OCI-LY3 (cell line): ENCODE results near the gene HRH3.

Source experiments
- H2AFZ ChIP-seq: fragments of 200-600, 300-600 bp; shearing (Covaris generic); 2 replicates; pipeline ENCODE4 v1.6.0; 2014; ENCODE audit warnings: antibody characterized with exemption, low read depth, low read length
- H3K27ac ChIP-seq: fragments of 200-600, 300-600 bp; sonication (generic); 2 replicates; pipeline ENCODE4 v1.5.1; 2014; ENCODE audit warnings: mild to moderate bottlenecking, low read length, moderate library complexity, mixed read lengths
- H3K27me3 ChIP-seq: fragments of 200-600, 300-600 bp; sonication (generic); 2 replicates; pipeline ENCODE4 v1.6.1; 2014; ENCODE audit warnings: low read depth, low read length, mixed read lengths
- H3K36me3 ChIP-seq: fragments of 200-600, 300-600 bp; sonication (generic); replicated peaks from 2 replicates; pipeline ENCODE3; 2014; ENCODE audit warnings: low read depth, low read length, mixed read lengths
- H3K4me1 ChIP-seq: fragments of 300-600, 200-600 bp; sonication (generic); 2 replicates; pipeline ENCODE4 v1.6.1; 2014; ENCODE audit warnings: low read length, mixed read lengths
- H3K4me2 ChIP-seq: fragments of 200-600, 300-600 bp; sonication (generic); 2 replicates; pipeline ENCODE4 v1.6.1; 2014; ENCODE audit warnings: low read length, mixed read lengths
- H3K4me3 ChIP-seq: fragments of 300-600, 200-600 bp; sonication (generic); 2 replicates; pipeline ENCODE4 v1.5.1; 2014; ENCODE audit warnings: antibody characterized with exemption, mild to moderate bottlenecking, low read length, moderate library complexity
- H3K79me2 ChIP-seq: fragments of 300-600, 200-600 bp; shearing (Covaris generic); 2 replicates; pipeline ENCODE4 v1.6.1; 2014; ENCODE audit warnings: mild to moderate bottlenecking, low read length, mixed read lengths
- H3K9ac ChIP-seq: fragments of 300-600, 200-600 bp; shearing (Covaris generic); 2 replicates; pipeline ENCODE4 v1.6.0; 2014; ENCODE audit warnings: mild to moderate bottlenecking, low read length, moderate library complexity
- H3K9me3 ChIP-seq: fragments of 200-600, 300-600 bp; shearing (Covaris generic); 2 replicates; pipeline ENCODE4 v1.6.1; 2014; ENCODE audit warnings: low read length, mixed read lengths; ENCODE audit not compliant: insufficient read depth
- H4K20me1 ChIP-seq: fragments of 200-600, 300-600 bp; sonication (generic); 2 replicates; pipeline ENCODE4 v1.6.1; 2016; ENCODE audit warnings: low read length, mixed read lengths; ENCODE audit not compliant: insufficient read depth
- EZH2phosphoT487 ChIP-seq: fragments of 200-600 bp; shearing (Covaris generic); IDR thresholded peaks from 2 replicates; pipeline ENCODE4 v1.6.1; 2018; ENCODE audit warnings: antibody characterized with exemption, mixed run types, low read depth
- TF ChIP-seq, protein P1 (sequence below): fragments of 200-600, 300-600 bp; sonication (generic); IDR thresholded peaks from 2 replicates; pipeline ENCODE4 v1.5.1; 2014; ENCODE audit warnings: antibody characterized with exemption, low read length, low read depth

Gene HRH3

GRCh38 chr20:62219992-62220665 lies at the start of gene HRH3:
HRH3 (minus strand) TSS chr20:62220278; CDS start chr20:62219970, 308 bp downstream.
- H4K20me1 ChIP-seq, result no peaks in the 10 kb centered on the region
- H3K4me3 ChIP-seq, result no peak within 1 kb of the TSS

DNA sequence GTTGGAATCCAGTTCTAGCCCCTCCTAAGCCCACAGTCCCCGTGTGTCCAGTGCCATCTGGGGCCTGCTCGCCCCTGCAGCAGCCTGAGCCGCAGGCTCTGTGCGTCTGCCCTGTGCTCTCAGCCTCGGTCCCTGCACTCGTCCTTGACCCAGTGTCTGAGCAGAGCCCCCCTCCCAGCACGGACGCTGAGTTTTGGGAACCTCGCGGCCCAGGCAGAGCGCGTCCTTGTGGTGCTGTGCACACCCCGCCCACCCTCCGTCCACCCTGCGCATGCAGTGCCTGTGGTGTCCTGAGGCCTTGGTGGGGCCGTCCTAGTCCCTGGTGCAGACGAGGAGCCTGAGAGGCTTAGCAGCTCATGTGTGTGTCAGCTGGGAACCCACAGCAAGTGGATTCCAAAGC lies 49.8 kb upstream of the HRH3 start:
- H3K4me3 ChIP-seq, result no peak overlapping the region
- H3K27ac ChIP-seq, result no peak overlapping the region
- H3K9me3 ChIP-seq, result no peaks in the 10 kb centered on the region
- no peak overlapping the region for H3K9ac ChIP-seq
- no peak for TF ChIP-seq EZH2phosphoT487
- TF ChIP-seq, protein P1, sequence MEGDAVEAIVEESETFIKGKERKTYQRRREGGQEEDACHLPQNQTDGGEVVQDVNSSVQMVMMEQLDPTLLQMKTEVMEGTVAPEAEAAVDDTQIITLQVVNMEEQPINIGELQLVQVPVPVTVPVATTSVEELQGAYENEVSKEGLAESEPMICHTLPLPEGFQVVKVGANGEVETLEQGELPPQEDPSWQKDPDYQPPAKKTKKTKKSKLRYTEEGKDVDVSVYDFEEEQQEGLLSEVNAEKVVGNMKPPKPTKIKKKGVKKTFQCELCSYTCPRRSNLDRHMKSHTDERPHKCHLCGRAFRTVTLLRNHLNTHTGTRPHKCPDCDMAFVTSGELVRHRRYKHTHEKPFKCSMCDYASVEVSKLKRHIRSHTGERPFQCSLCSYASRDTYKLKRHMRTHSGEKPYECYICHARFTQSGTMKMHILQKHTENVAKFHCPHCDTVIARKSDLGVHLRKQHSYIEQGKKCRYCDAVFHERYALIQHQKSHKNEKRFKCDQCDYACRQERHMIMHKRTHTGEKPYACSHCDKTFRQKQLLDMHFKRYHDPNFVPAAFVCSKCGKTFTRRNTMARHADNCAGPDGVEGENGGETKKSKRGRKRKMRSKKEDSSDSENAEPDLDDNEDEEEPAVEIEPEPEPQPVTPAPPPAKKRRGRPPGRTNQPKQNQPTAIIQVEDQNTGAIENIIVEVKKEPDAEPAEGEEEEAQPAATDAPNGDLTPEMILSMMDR, result no peak
- no peaks in the 10 kb centered on the region for H3K27me3 ChIP-seq
- H2AFZ ChIP-seq, result no peak overlapping the region
- H3K79me2 ChIP-seq, result no peaks in the 10 kb centered on the region
- H4K20me1 ChIP-seq, result no peaks in the 10 kb centered on the region
- no peak overlapping the region for H3K4me2 ChIP-seq
- H3K36me3 ChIP-seq, result peaks cover 14% of the 10 kb centered on the region
- H3K4me1 ChIP-seq, result no peaks in the 10 kb centered on the region

More at GRCh38 chr20:62219992-62220665, at the start of gene HRH3:
- TF ChIP-seq, protein P1, result no peak
- no peak for TF ChIP-seq EZH2phosphoT487
- H3K36me3 ChIP-seq, result no peaks in the 10 kb centered on the region
- no peak within 1 kb of the TSS for H3K9ac ChIP-seq
- no peaks in the 10 kb centered on the region for H3K27me3 ChIP-seq
- no peaks in the 10 kb centered on the region for H3K79me2 ChIP-seq
- no peaks in the 10 kb centered on the region for H3K9me3 ChIP-seq
- no peak within 1 kb of the TSS for H3K4me2 ChIP-seq
- no peak within 1 kb of the TSS for H2AFZ ChIP-seq
- no peak within 1 kb of the TSS for H3K27ac ChIP-seq
- H3K4me1 ChIP-seq, result no peaks in the 10 kb centered on the region

DNA sequence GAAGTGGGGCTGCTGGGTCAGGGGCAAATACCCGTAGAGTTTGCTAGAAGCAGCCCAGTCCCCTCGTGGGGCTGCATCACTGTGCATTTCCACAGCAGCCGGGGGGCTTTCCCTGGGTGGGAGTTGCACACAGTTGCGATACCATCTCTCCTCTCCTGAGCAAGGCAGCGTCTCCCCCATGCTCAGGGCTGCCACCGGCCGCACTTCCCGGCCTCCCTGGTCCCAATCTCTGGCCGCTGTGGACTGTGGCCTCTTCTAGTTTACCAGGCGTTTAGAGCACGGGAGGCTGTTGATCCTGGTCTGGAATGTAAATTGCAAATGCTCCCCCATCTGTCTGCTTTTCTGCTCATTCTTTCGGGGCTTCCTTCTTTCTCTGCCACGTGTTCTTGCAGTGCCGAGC lies 49.3 kb upstream of the HRH3 start:
- H3K27me3 ChIP-seq, result no peaks in the 10 kb centered on the region
- no peaks in the 10 kb centered on the region for H3K9me3 ChIP-seq
- no peak overlapping the region for H3K9ac ChIP-seq
- no peak overlapping the region for H3K27ac ChIP-seq
- no peak overlapping the region for H2AFZ ChIP-seq
- H3K4me1 ChIP-seq, result no peaks in the 10 kb centered on the region
- no peaks in the 10 kb centered on the region for H3K79me2 ChIP-seq
- H3K36me3 ChIP-seq, result peaks cover 18% of the 10 kb centered on the region
- no peak overlapping the region for H3K4me3 ChIP-seq
- no peaks in the 10 kb centered on the region for H4K20me1 ChIP-seq
- TF ChIP-seq, protein P1, result no peak
- no peak for TF ChIP-seq EZH2phosphoT487
- no peak overlapping the region for H3K4me2 ChIP-seq

DNA sequence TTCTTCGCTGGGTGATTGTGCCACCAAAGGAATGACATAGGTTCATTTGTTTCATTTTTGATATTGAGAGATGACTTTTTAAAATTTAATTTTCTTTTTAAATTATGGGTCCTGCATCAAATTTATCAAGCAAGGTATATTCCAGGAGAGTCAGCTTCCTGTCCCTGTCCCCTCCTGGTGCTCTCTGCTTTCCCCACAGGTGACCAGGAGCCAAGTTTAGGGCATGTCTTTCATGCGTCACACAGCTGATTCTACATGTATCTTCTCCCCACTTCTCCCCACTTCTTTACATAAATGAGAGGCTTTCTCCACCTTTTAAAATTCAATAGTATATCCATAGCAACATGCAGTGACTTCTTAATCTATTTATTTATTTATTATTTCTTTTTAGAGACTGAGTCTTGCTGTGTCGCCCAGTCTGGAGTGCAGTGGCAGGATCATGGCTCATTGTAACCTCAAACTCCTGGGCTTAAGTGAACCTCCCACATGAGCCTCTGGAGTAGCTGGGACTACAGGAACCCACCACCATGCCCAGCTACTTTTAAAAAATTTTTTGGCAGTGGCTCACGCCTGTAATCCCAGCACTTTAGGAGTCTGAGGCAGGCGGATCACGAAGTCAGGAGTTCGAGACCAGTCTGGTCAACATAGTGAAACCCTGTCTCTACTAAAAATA lies 48.3 kb upstream of the HRH3 start:
- Histone ChIP-seq H2AFZ (no peak overlapping the region), H3K79me2 (no peaks in the 10 kb centered on the region), H3K4me2 (no peak overlapping the region), H3K9me3 (no peaks in the 10 kb centered on the region), H3K4me3 (no peak overlapping the region), H3K9ac (no peak overlapping the region), H3K27ac (no peak overlapping the region), H3K36me3 (peaks cover 20% of the 10 kb centered on the region), H3K4me1 (no peaks in the 10 kb centered on the region), H4K20me1 (no peaks in the 10 kb centered on the region), H3K27me3 (no peaks in the 10 kb centered on the region)
- TF ChIP-seq, protein P1, result no peak
- TF ChIP-seq EZH2phosphoT487, result no peak
